K562 (cell line): ENCODE data around the gene PRPF6. TPM values are rescaled to one million over a fixed set of nuclear protein-coding genes. Genes with fewer than 3 reads are reported as not detected.
A peak's percentile ranks its signal among the peaks of the same experiment; 100 is the strongest.

Experiments used
- NR1H2 ChIP-seq: sonication (generic); formaldehyde crosslinking; IDR thresholded peaks from 2 replicates; pipeline ENCODE4 v1.4.0; 2020; ENCODE audit warnings: mild to moderate bottlenecking, missing genetic modification reagents
- PHTF2 ChIP-seq: fragments of 250-450 bp; sonication (Bioruptor Pico); IDR thresholded peaks from 2 replicates; pipeline ENCODE4 v1.5.0; 2021; ENCODE audit warnings: mild to moderate bottlenecking
- TCFL5 ChIP-seq: fragments of 250-450 bp; sonication (Bioruptor Pico); conservative IDR thresholded peaks from 2 replicates; pipeline ENCODE4 v1.6.1; 2021; ENCODE audit warnings: mild to moderate bottlenecking, moderate library complexity, matching md5 sums
- TFAM ChIP-seq: fragments of 250-450 bp; sonication (Bioruptor Pico); conservative IDR thresholded peaks from 2 replicates; pipeline ENCODE4 v1.5.0; 2021; ENCODE audit warnings: mild to moderate bottlenecking, moderate library complexity
- ZNF584 ChIP-seq: fragments of 200-800 bp; sonication (Bioruptor generic); IDR thresholded peaks from 2 replicates; pipeline ENCODE4 v1.6.1; 2016; ENCODE audit warnings: low read depth, mild to moderate bottlenecking, missing genetic modification characterization, missing compliant biosample characterization
- ZNF830 ChIP-seq: fragments of 250-450 bp; sonication (Bioruptor Pico); IDR thresholded peaks from 2 replicates; pipeline ENCODE4 v1.5.0; 2021; ENCODE audit warnings: mild to moderate bottlenecking
- polyA plus RNA-seq, 8 experiments: library from polyadenylated mRNA; depleted of rRNA in 4 of 8; stranded (reverse) in 5 of 8; unstranded in 3 of 8; fragments of >200 nt; fragmentation: Nextera tagmentation in 2 of 8; fragmentation: Illumina TruSeq in 1 of 8; extraction: Ambion mirVana in 2 of 8; extraction: Trizol in 1 of 8; gene quantifications; 2 replicates each; pipeline versions ENCODE4 v1.2.1 to v1.2.3, GENCODE V29; 2011 to 2014; ENCODE audit warnings: inconsistent platforms in 1 of 8, missing spikeins in 1 of 8
- total RNA-seq, 7 experiments: library from RNA; depleted of rRNA in 6 of 7; stranded (reverse); fragments of >200 nt in 6 of 7; fragmentation: Illumina TruSeq in 2 of 7; extraction: Trizol in 2 of 7; gene quantifications; 2 replicates each; pipeline versions ENCODE4 v1.2.1 to v1.2.3, GENCODE V29; 2011 to 2021; ENCODE audit warnings: low replicate concordance in 1 of 7
- TF ChIP-seq, protein P1 (sequence below): sonication (generic); formaldehyde crosslinking; IDR thresholded peaks from 2 replicates; pipeline ENCODE4 v1.8.0; 2022; ENCODE audit warnings: mild to moderate bottlenecking, low read depth, missing genetic modification reagents
- TF ChIP-seq, protein P2 (sequence below), 3 experiments: fragments of 200-800 bp in 1 of 3; fragments of 250-450 bp in 1 of 3; fragments of 450-650 bp in 1 of 3; sonication (Bioruptor Pico) in 1 of 3; sonication (Bioruptor generic) in 1 of 3; formaldehyde crosslinking in 1 of 3; IDR thresholded peaks; 2 replicates each; pipeline versions ENCODE4 v1.6.1 to v1.8.0; 2016 to 2022; ENCODE audit warnings: mild to moderate bottlenecking in 2 of 3, missing genetic modification characterization in 2 of 3, missing compliant biosample characterization in 1 of 3, moderate library complexity in 1 of 3
- TF ChIP-seq, protein P3 (sequence below): fragments of 450-650 bp; formaldehyde crosslinking; IDR thresholded peaks from 2 replicates; pipeline ENCODE4 v1.4.0; 2020; ENCODE audit warnings: mild to moderate bottlenecking, mixed read lengths
- TF ChIP-seq, protein P4 (sequence below): fragments of 450-650 bp; IDR thresholded peaks from 2 replicates; pipeline ENCODE4 v1.6.1; 2016; ENCODE audit warnings: low read depth

Gene PRPF6
- total and polyA plus RNA-seq, 9 of the 15 experiments (the other 6 are each of a cell fraction or from before 2014, with no cell fraction given): 4.2 to 83.2 (median 59.9) TPM

DNA sequence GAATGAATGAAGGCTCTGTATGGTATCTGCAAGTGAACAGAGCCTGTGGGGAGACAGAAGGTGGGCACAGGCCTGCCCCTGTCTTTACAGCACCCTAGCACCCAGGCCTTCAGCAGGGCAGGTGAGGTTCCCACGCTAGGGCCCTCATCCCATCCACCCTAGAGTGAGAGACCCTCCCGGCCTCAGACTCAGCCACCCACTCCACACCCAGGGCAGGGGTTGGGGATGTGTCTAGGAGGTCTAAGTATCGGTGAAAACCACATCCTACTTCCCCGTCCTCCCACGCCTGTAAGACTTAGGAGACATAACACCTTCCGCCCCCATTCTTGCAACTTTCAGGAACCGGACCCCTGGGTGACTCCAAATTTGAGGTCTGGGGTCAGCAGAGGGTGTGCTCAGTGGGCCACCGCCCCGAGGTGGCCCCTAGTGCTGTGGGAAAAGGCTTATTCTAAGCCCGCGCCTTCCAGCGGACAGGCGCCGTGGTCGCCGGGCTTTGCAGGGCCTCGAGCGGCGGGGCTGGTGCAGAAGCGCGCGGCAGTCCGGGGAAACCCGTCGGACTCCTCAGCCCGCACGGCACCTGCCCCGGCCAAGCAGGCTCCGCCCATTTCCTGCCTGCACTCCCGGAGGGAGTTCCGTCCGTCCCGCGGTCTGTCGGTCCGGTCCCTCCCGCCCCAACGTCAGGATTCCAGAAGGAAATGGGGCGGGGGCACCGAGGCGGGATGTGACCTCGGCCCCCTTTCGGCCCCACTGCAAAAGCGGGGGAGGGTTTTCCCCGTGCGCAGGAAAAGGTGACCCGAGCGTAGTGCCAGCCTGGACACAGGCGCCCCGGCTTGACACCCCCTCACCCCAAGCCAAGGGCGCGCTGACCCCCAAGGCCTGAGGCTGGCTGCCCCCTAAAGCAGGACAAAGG, 2.4 kb upstream of the PRPF6 start (continued):
- TF ChIP-seq, protein P1, sequence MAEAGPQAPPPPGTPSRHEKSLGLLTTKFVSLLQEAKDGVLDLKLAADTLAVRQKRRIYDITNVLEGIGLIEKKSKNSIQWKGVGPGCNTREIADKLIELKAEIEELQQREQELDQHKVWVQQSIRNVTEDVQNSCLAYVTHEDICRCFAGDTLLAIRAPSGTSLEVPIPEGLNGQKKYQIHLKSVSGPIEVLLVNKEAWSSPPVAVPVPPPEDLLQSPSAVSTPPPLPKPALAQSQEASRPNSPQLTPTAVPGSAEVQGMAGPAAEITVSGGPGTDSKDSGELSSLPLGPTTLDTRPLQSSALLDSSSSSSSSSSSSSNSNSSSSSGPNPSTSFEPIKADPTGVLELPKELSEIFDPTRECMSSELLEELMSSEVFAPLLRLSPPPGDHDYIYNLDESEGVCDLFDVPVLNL: peak; percentile 31; the same call in 1 of the 2 replicates
- TF ChIP-seq ZNF830 (CRISPR knock-in tag) (no peak), PHTF2 (CRISPR knock-in tag) (no peak), TFAM (CRISPR knock-in tag) (no peak), ZNF584 (no peak), TCFL5 (CRISPR knock-in tag) (no peak), NR1H2 (CRISPR knock-in tag) (no peak)
- TF ChIP-seq, protein P2, sequence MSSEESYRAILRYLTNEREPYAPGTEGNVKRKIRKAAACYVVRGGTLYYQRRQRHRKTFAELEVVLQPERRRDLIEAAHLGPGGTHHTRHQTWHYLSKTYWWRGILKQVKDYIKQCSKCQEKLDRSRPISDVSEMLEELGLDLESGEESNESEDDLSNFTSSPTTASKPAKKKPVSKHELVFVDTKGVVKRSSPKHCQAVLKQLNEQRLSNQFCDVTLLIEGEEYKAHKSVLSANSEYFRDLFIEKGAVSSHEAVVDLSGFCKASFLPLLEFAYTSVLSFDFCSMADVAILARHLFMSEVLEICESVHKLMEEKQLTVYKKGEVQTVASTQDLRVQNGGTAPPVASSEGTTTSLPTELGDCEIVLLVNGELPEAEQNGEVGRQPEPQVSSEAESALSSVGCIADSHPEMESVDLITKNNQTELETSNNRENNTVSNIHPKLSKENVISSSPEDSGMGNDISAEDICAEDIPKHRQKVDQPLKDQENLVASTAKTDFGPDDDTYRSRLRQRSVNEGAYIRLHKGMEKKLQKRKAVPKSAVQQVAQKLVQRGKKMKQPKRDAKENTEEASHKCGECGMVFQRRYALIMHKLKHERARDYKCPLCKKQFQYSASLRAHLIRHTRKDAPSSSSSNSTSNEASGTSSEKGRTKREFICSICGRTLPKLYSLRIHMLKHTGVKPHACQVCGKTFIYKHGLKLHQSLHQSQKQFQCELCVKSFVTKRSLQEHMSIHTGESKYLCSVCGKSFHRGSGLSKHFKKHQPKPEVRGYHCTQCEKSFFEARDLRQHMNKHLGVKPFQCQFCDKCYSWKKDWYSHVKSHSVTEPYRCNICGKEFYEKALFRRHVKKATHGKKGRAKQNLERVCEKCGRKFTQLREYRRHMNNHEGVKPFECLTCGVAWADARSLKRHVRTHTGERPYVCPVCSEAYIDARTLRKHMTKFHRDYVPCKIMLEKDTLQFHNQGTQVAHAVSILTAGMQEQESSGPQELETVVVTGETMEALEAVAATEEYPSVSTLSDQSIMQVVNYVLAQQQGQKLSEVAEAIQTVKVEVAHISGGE (CRISPR knock-in tag; IDR thresholded peaks at IDR 0.05): peak; percentile 64 to 94 (median 92); a peak in 5 of 6 replicates
- TF ChIP-seq, protein P3, sequence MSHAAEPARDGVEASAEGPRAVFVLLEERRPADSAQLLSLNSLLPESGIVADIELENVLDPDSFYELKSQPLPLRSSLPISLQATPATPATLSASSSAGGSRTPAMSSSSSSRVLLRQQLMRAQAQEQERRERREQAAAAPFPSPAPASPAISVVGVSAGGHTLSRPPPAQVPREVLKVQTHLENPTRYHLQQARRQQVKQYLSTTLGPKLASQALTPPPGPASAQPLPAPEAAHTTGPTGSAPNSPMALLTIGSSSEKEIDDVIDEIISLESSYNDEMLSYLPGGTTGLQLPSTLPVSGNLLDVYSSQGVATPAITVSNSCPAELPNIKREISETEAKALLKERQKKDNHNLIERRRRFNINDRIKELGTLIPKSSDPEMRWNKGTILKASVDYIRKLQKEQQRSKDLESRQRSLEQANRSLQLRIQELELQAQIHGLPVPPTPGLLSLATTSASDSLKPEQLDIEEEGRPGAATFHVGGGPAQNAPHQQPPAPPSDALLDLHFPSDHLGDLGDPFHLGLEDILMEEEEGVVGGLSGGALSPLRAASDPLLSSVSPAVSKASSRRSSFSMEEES (CRISPR knock-in tag): no peak
- TF ChIP-seq, protein P4, sequence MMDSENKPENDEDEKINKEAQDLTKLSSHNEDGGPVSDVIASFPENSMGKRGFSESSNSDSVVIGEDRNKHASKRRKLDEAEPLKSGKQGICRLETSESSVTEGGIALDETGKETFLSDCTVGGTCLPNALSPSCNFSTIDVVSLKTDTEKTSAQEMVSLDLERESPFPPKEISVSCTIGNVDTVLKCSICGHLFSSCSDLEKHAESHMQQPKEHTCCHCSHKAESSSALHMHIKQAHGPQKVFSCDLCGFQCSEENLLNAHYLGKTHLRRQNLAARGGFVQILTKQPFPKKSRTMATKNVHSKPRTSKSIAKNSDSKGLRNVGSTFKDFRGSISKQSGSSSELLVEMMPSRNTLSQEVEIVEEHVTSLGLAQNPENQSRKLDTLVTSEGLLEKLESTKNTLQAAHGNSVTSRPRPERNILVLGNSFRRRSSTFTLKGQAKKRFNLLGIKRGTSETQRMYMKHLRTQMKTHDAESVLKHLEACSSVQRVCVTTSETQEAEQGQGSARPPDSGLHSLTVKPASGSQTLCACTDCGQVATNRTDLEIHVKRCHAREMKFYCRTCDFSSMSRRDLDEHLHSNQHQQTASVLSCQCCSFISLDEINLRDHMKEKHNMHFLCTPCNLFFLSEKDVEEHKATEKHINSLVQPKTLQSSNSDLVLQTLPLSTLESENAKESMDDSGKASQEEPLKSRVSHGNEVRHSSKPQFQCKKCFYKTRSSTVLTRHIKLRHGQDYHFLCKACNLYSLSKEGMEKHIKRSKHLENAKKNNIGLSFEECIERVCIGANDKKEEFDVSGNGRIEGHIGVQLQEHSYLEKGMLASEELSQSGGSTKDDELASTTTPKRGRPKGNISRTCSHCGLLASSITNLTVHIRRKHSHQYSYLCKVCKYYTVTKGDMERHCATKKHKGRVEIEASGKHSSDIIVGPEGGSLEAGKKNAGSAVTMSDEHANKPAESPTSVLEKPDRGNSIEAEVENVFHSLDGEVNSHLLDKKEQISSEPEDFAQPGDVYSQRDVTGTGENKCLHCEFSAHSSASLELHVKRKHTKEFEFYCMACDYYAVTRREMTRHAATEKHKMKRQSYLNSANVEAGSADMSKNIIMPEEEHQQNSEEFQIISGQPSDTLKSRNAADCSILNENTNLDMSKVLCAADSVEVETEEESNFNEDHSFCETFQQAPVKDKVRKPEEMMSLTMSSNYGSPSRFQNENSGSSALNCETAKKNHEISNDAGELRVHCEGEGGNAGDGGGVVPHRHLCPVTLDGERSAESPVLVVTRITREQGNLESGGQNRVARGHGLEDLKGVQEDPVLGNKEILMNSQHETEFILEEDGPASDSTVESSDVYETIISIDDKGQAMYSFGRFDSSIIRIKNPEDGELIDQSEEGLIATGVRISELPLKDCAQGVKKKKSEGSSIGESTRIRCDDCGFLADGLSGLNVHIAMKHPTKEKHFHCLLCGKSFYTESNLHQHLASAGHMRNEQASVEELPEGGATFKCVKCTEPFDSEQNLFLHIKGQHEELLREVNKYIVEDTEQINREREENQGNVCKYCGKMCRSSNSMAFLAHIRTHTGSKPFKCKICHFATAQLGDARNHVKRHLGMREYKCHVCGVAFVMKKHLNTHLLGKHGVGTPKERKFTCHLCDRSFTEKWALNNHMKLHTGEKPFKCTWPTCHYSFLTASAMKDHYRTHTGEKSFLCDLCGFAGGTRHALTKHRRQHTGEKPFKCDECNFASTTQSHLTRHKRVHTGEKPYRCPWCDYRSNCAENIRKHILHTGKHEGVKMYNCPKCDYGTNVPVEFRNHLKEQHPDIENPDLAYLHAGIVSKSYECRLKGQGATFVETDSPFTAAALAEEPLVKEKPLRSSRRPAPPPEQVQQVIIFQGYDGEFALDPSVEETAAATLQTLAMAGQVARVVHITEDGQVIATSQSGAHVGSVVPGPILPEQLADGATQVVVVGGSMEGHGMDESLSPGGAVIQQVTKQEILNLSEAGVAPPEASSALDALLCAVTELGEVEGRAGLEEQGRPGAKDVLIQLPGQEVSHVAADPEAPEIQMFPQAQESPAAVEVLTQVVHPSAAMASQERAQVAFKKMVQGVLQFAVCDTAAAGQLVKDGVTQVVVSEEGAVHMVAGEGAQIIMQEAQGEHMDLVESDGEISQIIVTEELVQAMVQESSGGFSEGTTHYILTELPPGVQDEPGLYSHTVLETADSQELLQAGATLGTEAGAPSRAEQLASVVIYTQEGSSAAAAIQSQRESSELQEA: no peak
